Measurements from ENCODE around the gene CENPL.

DNA sequence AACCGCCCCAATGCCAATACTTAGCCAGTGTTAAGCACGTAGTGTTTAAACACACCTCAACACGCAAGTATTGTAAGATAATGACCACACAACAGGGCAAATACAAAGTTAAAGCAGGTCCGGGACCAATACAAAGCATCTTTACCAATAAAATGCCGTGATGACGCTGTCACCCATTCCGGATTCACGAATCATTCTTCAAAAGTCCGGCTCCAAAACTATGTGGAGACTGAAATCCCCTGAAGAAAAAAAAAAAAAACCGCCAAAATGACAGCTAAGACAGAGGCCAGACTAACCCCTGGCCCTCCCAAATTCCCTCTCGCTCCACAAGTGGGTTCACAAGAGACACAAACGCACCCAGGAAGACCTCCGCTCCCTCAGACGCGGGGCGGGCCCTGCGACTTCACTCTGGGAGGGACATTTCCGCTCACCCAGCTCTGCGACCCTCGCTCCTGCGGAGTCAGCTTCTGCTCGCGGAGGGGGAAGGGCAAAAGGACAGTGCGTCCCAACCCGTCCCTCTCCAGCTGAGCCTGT lies 835 bp downstream of the CENPL start:
- TF ChIP-seq, protein P1, sequence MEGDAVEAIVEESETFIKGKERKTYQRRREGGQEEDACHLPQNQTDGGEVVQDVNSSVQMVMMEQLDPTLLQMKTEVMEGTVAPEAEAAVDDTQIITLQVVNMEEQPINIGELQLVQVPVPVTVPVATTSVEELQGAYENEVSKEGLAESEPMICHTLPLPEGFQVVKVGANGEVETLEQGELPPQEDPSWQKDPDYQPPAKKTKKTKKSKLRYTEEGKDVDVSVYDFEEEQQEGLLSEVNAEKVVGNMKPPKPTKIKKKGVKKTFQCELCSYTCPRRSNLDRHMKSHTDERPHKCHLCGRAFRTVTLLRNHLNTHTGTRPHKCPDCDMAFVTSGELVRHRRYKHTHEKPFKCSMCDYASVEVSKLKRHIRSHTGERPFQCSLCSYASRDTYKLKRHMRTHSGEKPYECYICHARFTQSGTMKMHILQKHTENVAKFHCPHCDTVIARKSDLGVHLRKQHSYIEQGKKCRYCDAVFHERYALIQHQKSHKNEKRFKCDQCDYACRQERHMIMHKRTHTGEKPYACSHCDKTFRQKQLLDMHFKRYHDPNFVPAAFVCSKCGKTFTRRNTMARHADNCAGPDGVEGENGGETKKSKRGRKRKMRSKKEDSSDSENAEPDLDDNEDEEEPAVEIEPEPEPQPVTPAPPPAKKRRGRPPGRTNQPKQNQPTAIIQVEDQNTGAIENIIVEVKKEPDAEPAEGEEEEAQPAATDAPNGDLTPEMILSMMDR (conservative IDR thresholded peaks at IDR 0.05; ENCODE audit: low read depth, low read length), result no peak
- no peak for TF ChIP-seq EZH2phosphoT487 (IDR thresholded peaks at IDR 0.05; ENCODE audit: borderline replicate concordance, low read length)

Data from PC-3 (cell line).